Measurements from ENCODE around the gene MRPL53. TPM values are rescaled to one million over a fixed set of nuclear protein-coding genes. Genes with fewer than 3 reads are reported as not detected.

The MRPL53 gene
- total and polyA plus RNA-seq, 9 of the 15 experiments (the other 6 are each of a cell fraction or from before 2014, with no cell fraction given): 11.5 to 87.9 (median 41.1) TPM

DNA sequence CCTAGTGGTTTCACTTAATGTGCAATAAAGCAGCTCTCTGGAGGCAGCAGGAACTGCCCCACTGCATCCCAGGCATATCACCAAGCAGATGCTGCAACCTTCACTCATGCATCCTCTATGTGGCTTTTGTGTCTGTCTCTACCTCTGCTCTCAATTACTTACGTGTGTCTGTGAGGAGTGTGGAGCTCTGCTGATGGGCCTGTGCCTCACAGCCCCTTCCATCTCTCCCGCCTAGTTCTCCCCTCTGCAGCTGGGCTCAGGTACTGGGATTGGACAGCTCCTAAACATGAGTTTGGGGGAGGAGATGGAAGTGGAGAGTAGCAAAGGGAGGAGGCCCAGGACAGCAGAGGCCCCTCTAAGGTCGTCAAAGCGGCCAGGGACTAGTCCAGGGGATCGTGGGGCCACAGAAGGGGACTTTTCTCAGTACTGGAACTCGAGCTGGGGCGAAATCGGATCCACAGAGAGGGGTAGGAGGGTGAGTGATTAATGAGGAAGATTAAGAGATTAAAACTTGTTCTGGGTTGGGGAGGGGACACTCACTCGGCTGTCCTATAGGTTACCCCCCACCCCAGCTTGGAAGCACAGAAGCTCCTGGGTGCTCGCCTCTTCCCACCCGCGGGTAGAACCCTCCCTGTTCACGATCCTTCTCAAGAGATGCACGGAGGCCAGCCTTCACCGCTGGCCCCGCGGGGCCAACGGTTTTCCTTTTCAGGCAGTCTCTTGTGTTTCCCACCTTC, 29.0 kb upstream of the MRPL53 start:
- Histone ChIP-seq H3K4me3 (peak overlapping the region; percentile 40), H3K79me2 (ENCODE audit: control insufficient read depth, insufficient read depth, low read length) (peaks cover 38% of the 10 kb centered on the region), H3K27me3 (ENCODE audit: control insufficient read depth in 2 of 2, insufficient read depth in 2 of 2, low read length in 2 of 2) (no peaks in the 10 kb centered on the region), H3K4me1 (replicated peaks in 1 of 2; ENCODE audit: control insufficient read depth in 2 of 2, insufficient read depth in 2 of 2, low read length in 2 of 2) (peaks cover 29 to 63% of the 10 kb centered on the region in 2 experiments; a peak in 4 of 5 replicates), H3K36me3 (ENCODE audit: control insufficient read depth, insufficient read depth, low read length) (peaks cover 13% of the 10 kb centered on the region; the same call in 2 of the 3 replicates), H4K20me1 (replicated peaks; ENCODE audit: control insufficient read depth, insufficient read depth, low read length) (no peaks in the 10 kb centered on the region), H3K9me1 (ENCODE audit: control insufficient read depth, insufficient read depth, low read length) (no peaks in the 10 kb centered on the region), H3K9ac (ENCODE audit: insufficient read depth in 1 of 2, low read depth in 2 of 2, low read length in 2 of 2) (peak overlapping the region in 1 of 2 experiments; percentile 94; a peak in 1 of 4 replicates), H3K27ac (ENCODE audit: extremely low read depth, low read depth, low read length) (peak overlapping the region; percentile 8; the same call in 1 of the 3 replicates), H2AFZ (ENCODE audit: low read depth, low read length) (no peak overlapping the region), H3K9me3 (replicated peaks; ENCODE audit: control insufficient read depth, insufficient read depth, low read depth, low read length) (no peaks in the 10 kb centered on the region), H3K4me2 (ENCODE audit: insufficient read depth, low read length) (peak overlapping the region; percentile 95)
- ChIA-PET CTCF (ENCODE audit: low intra/inter-chr PET ratio) (no interaction called here), POLR2A (interaction anchor here (0.5 to 2.4 kb wide), 9 partner anchors 8 to 303 kb away, joined by 3 to 13 read pairs (median 4); partner anchors contain the start of genes AUP1 and HTRA2)
- intact Hi-C loops (cut with micrococcal nuclease) (loop anchor here (5.0 kb wide), 1 partner anchor 71 kb away; no protein-coding TSS in a partner anchor), in situ Hi-C loops (cut with MboI) (no loop called here)
- ATAC-seq (no peak), DNase-seq (ENCODE audit: extremely low read depth in 1 of 4, low spot score in 3 of 4) (peak; percentile 31 to 60 (median 44)), FAIRE-seq (peak; percentile 19)
- 16% methylated on average over 17 of the region's 18 CpGs for WGBS (ENCODE audit: insufficient coverage, low coverage, missing lambda C conversion rate)
- no TSS peak for BruUV-seq (replicated peaks)
- TF ChIP-seq MEIS2 (IDR thresholded peaks at IDR 0.05; ENCODE audit: partially characterized antibody) (peak; percentile 69), FOSL1 (tag; conservative IDR thresholded peaks at IDR 0.05) (no peak), PKNOX1 (IDR thresholded peaks at IDR 0.05) (0 out of 2 replicates have a peak, but pooled peaks have one; percentile 25), ZBTB7A (IDR thresholded peaks at IDR 0.05; ENCODE audit: borderline replicate concordance, control insufficient read depth, low read depth, low read length) (0 out of 2 replicates have a peak, but pooled peaks have one; percentile 9), PBX2 (CRISPR knock-in tag; IDR thresholded peaks at IDR 0.05; ENCODE audit: low read depth) (no peak), PBX2 (tag; conservative IDR thresholded peaks at IDR 0.05; ENCODE audit: low read depth) (peak; percentile 53; the same call in 1 of the 2 replicates)
- TF ChIP-seq, protein P1, sequence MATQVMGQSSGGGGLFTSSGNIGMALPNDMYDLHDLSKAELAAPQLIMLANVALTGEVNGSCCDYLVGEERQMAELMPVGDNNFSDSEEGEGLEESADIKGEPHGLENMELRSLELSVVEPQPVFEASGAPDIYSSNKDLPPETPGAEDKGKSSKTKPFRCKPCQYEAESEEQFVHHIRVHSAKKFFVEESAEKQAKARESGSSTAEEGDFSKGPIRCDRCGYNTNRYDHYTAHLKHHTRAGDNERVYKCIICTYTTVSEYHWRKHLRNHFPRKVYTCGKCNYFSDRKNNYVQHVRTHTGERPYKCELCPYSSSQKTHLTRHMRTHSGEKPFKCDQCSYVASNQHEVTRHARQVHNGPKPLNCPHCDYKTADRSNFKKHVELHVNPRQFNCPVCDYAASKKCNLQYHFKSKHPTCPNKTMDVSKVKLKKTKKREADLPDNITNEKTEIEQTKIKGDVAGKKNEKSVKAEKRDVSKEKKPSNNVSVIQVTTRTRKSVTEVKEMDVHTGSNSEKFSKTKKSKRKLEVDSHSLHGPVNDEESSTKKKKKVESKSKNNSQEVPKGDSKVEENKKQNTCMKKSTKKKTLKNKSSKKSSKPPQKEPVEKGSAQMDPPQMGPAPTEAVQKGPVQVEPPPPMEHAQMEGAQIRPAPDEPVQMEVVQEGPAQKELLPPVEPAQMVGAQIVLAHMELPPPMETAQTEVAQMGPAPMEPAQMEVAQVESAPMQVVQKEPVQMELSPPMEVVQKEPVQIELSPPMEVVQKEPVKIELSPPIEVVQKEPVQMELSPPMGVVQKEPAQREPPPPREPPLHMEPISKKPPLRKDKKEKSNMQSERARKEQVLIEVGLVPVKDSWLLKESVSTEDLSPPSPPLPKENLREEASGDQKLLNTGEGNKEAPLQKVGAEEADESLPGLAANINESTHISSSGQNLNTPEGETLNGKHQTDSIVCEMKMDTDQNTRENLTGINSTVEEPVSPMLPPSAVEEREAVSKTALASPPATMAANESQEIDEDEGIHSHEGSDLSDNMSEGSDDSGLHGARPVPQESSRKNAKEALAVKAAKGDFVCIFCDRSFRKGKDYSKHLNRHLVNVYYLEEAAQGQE (IDR thresholded peaks at IDR 0.05; ENCODE audit: borderline replicate concordance): peak; percentile 66
- TF ChIP-seq, protein P1 (CRISPR knock-in tag; IDR thresholded peaks at IDR 0.05; ENCODE audit: low read depth): no peak
